Measurements from ENCODE around the gene ATP1A4. TPM values are rescaled to one million over a fixed set of nuclear protein-coding genes. Genes with fewer than 3 reads are reported as not detected.
"Not testable (repeated sequence)": the region's sequence is repeated elsewhere in the genome, so short reads cannot be mapped to it uniquely, and the experiment has no call there.

The ATP1A4 gene
- total RNA-seq, 1 donor from 2014 or later: 0.19 TPM

DNA sequence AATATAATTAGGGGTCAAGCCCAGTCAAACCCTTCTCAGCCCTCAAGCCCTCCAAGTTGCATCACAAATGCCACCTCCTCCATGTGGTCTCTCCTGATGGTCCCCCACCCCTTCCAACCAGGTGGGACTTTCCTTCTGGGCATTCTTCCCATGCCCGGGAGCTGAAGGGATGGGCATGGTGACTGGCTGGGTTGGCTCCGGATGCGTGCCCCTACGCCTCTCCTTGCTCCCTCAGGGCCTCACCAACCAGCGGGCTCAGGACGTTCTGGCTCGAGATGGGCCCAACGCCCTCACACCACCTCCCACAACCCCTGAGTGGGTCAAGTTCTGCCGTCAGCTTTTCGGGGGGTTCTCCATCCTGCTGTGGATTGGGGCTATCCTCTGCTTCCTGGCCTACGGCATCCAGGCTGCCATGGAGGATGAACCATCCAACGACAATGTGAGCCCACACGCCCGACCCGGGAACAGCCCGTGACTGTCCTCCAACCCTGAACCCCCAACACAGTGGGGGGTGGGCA, 28.4 kb upstream of the ATP1A4 start:
- DNase-seq (ENCODE audit: low read depth): no peak

DNA sequence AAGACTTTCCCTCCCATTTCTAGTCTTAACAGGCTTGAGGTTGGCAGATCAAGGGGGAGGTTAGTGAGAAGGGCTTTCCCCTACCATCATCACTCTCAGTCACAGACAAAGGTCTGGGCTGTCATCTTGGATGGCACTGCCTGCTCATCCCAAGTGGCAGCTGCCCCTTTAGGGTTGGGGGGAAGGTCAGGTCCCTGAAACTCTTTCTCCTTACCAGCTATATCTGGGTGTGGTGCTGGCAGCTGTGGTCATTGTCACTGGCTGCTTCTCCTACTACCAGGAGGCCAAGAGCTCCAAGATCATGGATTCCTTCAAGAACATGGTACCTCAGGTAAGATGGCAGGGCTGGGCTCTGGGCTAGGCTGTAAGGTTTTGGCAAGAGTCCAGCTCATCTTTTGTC, 27.7 kb upstream of the ATP1A4 start:
- DNase-seq (ENCODE audit: low read depth): peak; percentile 84

DNA sequence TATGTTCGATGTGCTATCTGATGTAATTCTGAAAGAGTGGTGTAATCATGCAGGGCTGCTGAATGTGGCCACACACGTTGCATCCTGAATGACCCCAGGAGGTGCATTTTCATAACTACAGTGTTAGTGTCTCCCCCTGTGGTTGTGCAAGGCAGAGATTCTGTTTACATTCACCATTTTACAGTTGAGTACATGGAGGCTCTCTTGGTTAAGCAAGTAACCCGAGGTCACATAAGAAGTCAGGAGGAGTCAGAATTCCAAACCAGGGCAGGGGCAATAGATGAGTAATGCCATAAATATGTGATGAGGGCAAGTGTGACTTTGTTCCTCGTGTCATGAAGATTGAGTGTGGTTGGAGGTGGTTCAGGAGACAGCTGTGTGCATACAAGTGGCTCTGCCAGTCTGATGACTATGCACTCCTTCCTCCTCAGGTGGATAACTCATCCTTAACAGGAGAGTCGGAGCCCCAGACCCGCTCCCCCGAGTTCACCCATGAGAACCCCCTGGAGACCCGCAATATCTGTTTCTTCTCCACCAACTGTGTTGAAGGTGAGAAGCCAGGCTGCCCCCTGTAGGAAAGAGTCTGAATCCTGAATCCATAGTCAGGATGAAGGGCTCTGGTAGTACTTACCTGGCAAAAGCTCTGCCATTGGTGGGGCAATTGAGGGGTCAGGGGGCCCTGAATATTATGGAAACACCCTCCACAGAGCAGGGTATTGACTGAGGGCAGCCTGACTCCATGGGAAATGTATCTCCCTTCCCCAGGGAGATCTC, 26.5 kb upstream of the ATP1A4 start:
- peak; percentile 98 for DNase-seq (ENCODE audit: low read depth)

DNA sequence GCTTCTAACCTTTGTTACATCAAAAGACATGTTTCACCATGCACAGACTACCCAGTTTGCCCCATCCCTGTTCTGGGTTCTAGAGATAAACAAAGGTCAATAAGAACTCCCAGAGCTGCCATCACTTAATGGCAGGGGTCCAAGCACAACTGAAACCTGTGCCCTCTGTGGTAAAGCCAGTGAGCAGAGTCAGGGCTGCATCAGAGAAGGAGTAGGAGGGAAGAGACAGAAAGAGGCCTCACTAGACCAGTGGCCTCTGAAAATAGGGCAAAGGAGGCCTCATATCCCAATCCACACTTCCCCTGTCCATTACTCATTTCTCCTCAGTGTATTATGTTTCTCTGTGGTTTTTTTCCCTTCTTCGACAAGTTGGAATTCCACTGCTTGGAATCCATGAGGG, 25.7 kb upstream of the ATP1A4 start:
- peak; percentile 90 for DNase-seq (ENCODE audit: low read depth)

DNA sequence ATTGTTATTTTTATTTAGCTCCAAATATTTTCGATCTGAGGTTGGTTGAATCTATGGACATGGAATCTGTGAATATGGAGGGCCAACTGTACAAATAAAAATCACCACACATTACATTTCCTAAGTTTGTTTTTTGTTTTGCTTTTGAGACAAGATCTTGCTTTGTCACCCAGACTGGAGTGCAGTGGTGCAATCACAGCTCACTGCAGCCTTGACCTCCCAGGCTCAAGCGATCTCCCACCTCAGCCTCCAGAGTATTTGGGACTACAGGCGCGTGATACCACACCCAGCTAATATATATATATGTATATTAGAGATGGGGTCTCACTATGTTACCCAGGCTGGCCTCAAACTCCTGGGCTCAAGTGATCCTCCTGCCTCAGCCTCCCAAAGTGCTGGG, 25.1 kb upstream of the ATP1A4 start:
- not testable (repeated sequence) for DNase-seq (ENCODE audit: low read depth)

DNA sequence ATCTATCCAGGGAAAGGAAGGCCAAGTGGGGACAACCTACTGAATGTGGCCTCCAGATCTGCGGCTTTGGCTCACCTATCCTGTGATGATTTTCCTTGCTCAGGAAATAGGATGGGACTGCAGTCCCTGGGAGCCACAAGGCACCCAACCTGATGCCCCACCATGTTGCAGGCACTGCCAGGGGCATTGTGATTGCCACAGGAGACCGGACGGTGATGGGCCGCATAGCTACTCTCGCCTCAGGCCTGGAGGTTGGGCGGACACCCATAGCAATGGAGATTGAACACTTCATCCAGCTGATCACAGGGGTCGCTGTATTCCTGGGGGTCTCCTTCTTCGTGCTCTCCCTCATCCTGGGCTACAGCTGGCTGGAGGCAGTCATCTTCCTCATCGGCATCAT, 24.0 kb upstream of the ATP1A4 start:
- DNase-seq (ENCODE audit: low read depth): no peak

DNA sequence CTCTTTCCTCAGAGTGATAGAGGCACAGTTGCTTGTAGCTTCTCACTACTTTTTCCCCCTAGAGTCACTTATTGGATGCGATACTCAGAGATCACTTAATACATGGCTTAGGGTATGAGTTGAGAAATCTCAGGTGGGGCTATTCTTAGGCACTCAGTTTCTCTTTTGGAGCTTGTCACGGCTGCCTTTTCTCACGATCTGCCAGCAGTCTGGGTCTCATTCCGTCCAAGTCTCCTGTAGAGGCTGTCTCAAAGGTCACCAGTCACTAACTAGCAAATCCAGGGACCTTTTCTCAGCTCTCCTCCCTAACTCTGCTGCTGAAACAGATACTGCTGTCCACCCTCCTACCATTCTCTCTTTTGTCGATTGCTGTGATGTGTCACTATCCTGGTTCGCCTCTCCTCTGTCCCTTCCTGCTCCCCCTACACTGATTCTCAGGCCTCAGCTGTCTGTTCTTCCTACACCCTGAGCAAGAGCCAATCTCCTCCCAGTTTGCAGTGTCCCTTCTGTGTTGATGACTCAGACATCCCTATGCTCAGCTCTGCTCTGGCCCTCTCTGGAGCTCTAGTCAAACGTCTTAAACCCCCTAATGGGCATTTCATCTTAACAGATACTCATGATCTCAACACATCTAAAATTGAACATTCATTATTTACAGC, 23.4 kb upstream of the ATP1A4 start:
- DNase-seq (ENCODE audit: low read depth): peak; percentile 97

DNA sequence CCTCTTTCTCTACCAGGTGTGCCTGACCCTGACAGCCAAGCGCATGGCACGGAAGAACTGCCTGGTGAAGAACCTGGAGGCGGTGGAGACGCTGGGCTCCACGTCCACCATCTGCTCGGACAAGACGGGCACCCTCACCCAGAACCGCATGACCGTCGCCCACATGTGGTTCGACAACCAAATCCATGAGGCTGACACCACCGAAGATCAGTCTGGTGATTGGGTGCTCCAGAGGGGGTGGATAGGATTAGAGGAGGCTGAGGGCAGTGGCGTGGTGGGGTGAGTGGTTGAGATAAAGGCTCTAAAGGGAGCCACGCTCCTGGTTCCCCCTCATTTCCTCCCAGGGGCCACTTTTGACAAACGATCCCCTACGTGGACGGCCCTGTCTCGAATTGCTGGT, 22.8 kb upstream of the ATP1A4 start:
- no peak for DNase-seq (ENCODE audit: low read depth)

DNA sequence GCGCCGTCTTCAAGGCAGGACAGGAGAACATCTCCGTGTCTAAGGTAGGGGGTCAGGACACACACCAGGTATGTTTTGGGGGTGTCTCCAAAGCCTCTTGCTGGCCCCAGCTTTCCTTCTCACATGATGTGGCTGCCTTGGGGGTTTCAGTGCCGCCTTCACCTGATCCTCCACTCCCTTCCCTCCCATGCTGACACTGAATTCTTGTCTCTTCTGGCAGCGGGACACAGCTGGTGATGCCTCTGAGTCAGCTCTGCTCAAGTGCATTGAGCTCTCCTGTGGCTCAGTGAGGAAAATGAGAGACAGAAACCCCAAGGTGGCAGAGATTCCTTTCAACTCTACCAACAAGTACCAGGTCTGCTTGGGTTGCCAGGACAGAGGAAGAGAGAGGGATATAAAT, 22.4 kb upstream of the ATP1A4 start:
- peak; percentile 90 for DNase-seq (ENCODE audit: low read depth)

DNA sequence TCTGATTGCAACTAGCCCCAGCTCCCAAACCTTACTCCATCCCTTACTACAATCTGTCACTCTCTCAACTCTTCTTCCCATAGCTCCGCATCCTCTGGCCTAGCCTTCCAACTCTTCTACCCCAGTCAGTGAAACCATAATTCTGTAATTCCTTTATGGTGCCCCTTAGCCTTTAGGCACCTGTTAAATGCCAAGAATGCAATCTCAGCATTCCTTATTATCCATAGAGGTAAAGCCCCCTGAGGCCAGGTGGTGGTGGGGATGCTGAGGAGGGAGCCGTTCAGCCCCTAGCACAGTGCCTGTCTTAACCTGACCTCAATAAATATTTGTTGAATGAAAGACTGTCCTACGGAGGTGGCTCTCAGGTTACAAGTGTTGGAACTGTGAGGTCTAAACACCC, 21.8 kb upstream of the ATP1A4 start:
- no peak for DNase-seq (ENCODE audit: low read depth)

DNA sequence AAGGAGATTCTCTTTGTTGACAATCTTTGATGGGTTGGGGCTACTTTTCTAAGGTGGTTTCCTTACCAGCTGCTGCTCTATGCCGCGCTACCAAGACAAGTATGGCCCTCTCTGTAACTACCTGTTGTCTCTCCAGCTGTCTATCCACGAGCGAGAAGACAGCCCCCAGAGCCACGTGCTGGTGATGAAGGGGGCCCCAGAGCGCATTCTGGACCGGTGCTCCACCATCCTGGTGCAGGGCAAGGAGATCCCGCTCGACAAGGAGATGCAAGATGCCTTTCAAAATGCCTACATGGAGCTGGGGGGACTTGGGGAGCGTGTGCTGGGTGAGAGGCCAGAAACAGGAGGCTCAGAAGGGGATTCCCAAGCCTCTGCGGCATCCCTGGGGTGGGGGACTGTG, 21.4 kb upstream of the ATP1A4 start:
- DNase-seq (ENCODE audit: low read depth): no peak

DNA sequence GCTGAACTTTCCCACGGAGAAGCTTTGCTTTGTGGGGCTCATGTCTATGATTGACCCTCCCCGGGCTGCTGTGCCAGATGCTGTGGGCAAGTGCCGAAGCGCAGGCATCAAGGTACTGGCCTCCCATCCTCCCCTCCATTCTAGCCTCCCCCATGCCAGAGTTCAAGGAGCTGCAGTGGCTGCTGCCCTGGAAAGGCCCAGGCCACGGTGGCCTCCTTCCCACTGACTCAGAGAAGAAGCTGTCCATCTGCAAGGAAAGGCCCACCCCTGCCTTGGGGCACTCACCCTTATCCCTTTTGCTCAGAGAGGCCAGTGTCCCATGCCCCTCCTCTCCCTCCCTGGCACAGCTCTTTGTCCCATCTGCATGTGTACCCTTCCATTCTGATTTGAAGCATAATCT, 20.9 kb upstream of the ATP1A4 start:
- no peak for DNase-seq (ENCODE audit: low read depth)

DNA sequence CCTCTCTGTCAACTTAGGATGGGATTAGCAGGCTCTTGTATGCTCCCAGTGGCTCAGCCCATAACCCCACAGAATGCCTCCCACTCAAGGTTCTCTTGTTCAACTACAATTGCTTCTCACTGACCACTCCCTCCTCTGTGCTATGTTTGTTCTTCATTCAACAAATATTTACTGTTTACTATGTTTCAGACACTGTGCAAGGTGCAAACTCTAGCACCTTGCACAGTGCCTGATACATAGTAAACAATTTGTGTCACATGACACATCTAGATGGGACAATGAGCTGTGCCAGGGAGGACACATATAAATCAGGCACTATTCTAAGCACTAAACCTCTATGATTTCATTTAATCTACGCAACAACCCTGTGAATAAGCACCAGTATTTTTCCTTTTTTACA, 20.5 kb upstream of the ATP1A4 start:
- DNase-seq (ENCODE audit: low read depth): no peak

DNA sequence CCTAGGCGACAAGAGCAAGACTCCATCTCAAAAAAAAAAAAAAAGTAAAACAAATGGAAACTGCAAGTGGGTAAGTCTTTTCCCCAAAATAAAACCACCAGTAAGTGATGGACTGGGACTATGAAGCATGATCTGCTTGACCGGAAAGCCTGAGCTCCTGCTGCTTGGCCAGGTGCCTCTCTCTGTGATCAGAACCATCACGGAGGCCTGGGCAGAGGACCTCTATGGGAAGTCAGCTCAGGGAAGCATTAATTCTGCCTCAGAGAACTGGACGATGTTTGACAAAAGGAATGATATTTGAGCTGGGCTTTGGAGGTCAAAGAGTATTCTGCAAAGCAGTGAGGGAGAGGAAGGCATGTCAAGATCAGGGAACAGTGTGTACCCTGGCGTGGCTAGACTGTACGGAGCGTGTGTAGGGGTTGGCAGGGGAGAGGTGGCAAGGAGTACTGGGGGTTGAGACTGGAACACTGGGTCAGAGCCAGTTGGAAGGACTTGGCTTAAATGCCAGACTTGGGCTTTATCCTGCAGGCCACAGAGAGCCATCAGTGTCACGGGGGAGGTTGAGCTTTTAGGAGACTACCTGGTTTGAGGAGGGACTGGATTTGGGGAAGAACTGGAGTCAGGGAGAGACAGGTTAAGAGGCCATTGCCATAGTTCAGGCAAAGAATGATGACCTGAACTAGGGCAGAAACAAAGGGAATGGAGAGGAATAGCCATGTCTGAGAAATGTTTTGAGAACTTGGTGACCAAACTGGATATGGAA, 19.4 kb upstream of the ATP1A4 start:
- no peak for DNase-seq (ENCODE audit: low read depth)

DNA sequence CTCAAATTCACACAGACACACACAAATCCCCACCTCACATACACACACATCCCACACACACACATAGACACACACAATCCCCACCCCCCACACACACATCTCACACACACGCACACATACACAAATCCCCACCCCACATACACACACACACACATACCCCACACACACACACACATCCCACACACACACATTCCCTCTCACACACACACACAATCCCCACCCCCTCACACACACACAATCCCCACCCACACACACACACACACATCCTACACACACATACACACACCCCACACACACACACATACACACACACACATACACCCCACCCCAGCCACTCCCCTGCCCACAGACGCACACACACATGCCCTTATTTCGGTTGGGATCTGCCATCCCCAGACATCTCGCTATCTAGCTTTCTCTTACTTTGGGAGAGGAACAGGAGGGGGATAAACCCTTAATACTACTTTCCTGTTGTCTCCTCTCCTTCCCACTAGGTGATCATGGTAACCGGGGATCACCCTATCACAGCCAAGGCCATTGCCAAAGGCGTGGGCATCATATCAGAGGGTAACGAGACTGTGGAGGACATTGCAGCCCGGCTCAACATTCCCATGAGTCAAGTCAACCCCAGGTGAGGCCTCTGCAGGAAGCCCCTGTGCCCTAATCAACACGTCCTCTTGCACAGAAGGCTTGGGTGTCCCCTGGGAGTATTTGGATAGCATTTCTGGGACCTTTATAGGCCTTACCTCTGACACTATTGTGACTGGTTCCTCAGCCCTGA, 17.2 kb upstream of the ATP1A4 start:
- no peak for DNase-seq (ENCODE audit: low read depth)

DNA sequence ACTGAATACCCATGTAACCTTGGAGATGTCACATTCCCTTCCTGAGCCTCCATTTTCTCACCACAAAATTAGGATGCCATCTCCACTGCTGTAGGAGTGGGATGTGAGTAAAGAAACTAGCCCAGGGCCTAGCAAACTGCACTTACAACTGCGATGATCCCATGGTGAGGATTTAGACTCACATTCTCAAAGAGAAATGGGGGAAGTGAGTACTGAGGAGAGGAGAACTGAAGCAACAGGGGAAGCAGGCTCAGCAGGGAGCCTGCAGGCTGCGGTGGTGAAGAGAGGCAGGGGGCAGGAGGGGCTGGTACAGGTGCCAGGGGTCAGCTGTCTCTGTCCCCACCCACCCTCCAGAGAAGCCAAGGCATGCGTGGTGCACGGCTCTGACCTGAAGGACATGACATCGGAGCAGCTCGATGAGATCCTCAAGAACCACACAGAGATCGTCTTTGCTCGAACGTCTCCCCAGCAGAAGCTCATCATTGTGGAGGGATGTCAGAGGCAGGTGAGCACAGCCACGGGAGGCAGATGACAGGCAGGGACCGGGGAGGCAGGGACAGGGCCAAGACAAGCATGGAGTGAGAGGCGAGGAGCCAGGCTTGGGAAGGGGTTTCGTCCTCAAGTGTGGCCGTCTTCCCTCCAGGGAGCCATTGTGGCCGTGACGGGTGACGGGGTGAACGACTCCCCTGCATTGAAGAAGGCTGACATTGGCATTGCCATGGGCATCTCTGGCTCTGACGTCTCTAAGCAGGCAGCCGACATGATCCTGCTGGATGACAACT, 16.4 kb upstream of the ATP1A4 start:
- no peak for DNase-seq (ENCODE audit: low read depth)

DNA sequence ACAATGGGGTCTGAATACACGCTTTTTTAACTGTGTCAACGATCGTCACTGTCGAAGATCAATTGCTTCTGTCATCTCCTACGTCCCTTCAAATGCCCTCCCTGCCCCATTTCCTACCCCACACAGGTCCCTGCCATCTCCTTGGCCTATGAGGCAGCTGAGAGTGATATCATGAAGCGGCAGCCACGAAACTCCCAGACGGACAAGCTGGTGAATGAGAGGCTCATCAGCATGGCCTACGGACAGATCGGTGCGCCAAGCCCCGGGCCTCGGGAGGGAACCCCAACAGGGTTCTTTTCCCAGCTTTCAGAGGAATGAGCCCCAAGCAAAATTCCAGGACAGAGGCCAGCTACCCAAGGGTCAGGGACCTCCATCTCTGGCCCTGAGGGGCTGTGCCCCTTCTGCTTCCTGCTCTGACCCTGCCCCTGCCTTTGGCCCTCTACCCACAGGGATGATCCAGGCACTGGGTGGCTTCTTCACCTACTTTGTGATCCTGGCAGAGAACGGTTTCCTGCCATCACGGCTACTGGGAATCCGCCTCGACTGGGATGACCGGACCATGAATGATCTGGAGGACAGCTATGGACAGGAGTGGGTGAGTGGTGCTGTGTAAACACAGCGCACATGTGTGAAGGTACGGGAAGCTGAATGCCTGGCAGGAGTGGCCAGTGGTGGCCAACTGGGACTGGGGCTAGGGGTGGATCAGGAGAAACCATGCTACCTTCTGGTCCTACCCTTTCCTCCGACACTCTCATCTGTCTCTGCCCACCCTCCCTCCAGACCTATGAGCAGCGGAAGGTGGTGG, 15.1 kb upstream of the ATP1A4 start:
- DNase-seq (ENCODE audit: low read depth): no peak

DNA sequence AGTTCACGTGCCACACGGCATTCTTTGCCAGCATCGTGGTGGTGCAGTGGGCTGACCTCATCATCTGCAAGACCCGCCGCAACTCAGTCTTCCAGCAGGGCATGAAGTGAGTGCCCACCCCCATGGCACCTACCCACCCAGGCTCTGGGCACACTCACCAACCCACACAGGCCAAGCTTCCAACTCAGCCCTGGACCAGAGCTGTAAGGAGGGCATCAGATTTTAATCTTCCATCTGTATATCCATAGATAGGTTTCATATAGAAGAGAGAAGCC, 14.5 kb upstream of the ATP1A4 start:
- no peak for DNase-seq (ENCODE audit: low read depth)

DNA sequence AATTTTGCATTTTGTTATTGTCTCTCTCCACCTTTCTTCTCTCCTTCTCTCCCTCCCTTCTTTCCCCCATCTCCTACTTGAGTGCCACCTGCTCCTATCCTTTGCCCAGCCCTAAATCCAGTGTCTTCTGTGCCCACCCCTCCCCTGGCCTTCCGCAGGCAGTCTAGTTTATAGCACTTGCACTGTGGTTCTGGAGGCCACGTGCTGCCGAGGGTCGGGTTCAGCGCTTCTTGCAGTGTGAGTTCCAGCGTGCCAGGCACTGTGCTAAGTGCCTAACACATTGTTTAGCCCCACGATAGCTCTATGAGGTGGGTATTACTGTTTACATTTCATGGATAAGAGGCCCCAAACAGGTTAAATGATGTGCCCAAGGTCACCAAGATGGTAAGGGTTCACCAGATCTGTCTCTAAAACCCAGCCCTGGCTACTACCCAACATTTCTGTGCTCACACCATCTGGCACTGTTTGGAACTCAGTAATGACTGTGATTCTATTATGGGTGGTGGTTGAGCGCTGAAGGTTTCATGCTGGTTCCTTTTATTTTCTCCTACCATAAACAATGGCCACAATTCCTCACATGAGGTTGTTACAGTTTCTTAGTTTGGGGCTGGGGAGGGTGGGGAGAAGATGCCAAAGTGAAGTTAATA, 14.1 kb upstream of the ATP1A4 start:
- peak; percentile 88 for DNase-seq (ENCODE audit: low read depth)

All from myocyte (in vitro differentiated cells).